GM23338 (cell line): ENCODE data around the gene CCDC150. TPM values are rescaled to one million over a fixed set of nuclear protein-coding genes. Genes with fewer than 3 reads are reported as not detected.

ENCODE experiments used
- ATAC-seq: fragments of 200-7000 bp; cut with Tn5 transposase; 3 replicates; pipeline ENCODE4 v1.9.1; 2020
- DNase-seq: peaks from one replicate; pipeline ENCODE4 v3.0.0-alpha.2; 2015; ENCODE audit warnings: low spot score
- H2AFZ ChIP-seq: fragments of 200-600 bp; sonication (generic); 2 replicates; pipeline ENCODE4 v1.8.0; 2016; ENCODE audit warnings: antibody characterized with exemption, mild to moderate bottlenecking, moderate library complexity
- H3F3A ChIP-seq: fragments of 200-600 bp; sonication (generic); replicated peaks from 2 replicates; pipeline ENCODE4 v1.8.0; 2017; ENCODE audit warnings: antibody characterized with exemption, mixed run types, low read depth
- H3K27ac ChIP-seq: fragments of 200-600 bp; sonication (generic); 2 replicates; pipeline ENCODE4 v1.6.1; 2016; ENCODE audit warnings: low read depth
- H3K27me3 ChIP-seq: fragments of 200-600 bp; sonication (generic); 2 replicates; pipeline ENCODE4 v1.8.0; 2016; ENCODE audit warnings: mild to moderate bottlenecking, mixed run types, moderate library complexity; ENCODE audit not compliant: insufficient read depth
- H3K36me3 ChIP-seq: fragments of 200-600 bp; sonication (generic); 2 replicates; pipeline ENCODE4 v1.8.0; 2016; ENCODE audit warnings: mild to moderate bottlenecking; ENCODE audit not compliant: insufficient read depth
- H3K4me1 ChIP-seq: fragments of 200-600 bp; sonication (generic); 2 replicates; pipeline ENCODE4 v1.8.0; 2016; ENCODE audit warnings: mild to moderate bottlenecking, moderate library complexity; ENCODE audit not compliant: insufficient read depth
- H3K4me2 ChIP-seq: fragments of 200-600 bp; sonication (generic); 2 replicates; pipeline ENCODE4 v1.7.1; 2017; ENCODE audit warnings: mixed run types
- H3K4me3 ChIP-seq: fragments of 200-600 bp; sonication (generic); 2 replicates; pipeline ENCODE4 v1.6.1; 2016; ENCODE audit warnings: mixed run types
- H3K79me2 ChIP-seq: fragments of 200-600 bp; sonication (generic); replicated peaks from 2 replicates; pipeline ENCODE4 v1.8.0; 2017; ENCODE audit warnings: mild to moderate bottlenecking; ENCODE audit not compliant: insufficient read depth
- H3K9me2 ChIP-seq: fragments of 200-600 bp; sonication (generic); 2 replicates; pipeline ENCODE4 v1.8.0; 2017; ENCODE audit not compliant: insufficient read depth
- H4K20me1 ChIP-seq: fragments of 200-600 bp; sonication (generic); replicated peaks from 2 replicates; pipeline ENCODE4 v1.8.0; 2017; ENCODE audit warnings: mild to moderate bottlenecking; ENCODE audit not compliant: insufficient read depth
- H3K27ac Mint-ChIP-seq: 2 replicates; pipeline ENCODE4 v1.8.0; 2020; ENCODE audit warnings: inconsistent platforms, mild to moderate bottlenecking, moderate library complexity, mixed read lengths
- H3K27me3 Mint-ChIP-seq: 3 replicates; pipeline ENCODE4 v1.8.0; 2022; ENCODE audit warnings: low read depth, mild to moderate bottlenecking, moderate library complexity, mixed read lengths, inconsistent platforms; ENCODE audit not compliant: insufficient read depth, poor library complexity
- H3K36me3 Mint-ChIP-seq: 3 replicates; pipeline ENCODE4 v1.8.0; 2021; ENCODE audit warnings: low read depth, mild to moderate bottlenecking, inconsistent platforms, moderate library complexity, mixed read lengths
- H3K4me1 Mint-ChIP-seq: 3 replicates; pipeline ENCODE4 v1.8.0; 2020; ENCODE audit warnings: mild to moderate bottlenecking, inconsistent platforms, mixed read lengths
- H3K4me3 Mint-ChIP-seq: 3 replicates; pipeline ENCODE4 v1.8.0; 2021; ENCODE audit warnings: moderate library complexity, mild to moderate bottlenecking, inconsistent platforms, mixed read lengths
- H3K9me3 Mint-ChIP-seq: 3 replicates; pipeline ENCODE4 v1.8.0; 2020; ENCODE audit warnings: moderate library complexity, mild to moderate bottlenecking, inconsistent platforms, mixed read lengths
- CREB1 ChIP-seq: fragments of 250-450 bp; sonication (Bioruptor Pico); IDR thresholded peaks from 2 replicates; pipeline ENCODE4 v1.5.0; 2020; ENCODE audit warnings: low read depth, mild to moderate bottlenecking, moderate library complexity
- CTCF ChIP-seq, 2 experiments: fragments of 200-600 bp in 1 of 2; sonication (generic) in 1 of 2; conservative IDR thresholded peaks; 2 replicates each; pipeline versions ENCODE4 v1.5.1 to v1.6.1; 2016 to 2017; ENCODE audit warnings: antibody characterized with exemption in 2 of 2, low read depth in 2 of 2, mild to moderate bottlenecking in 2 of 2, moderate library complexity in 1 of 2
- ETS1 ChIP-seq: IDR thresholded peaks from 2 replicates; pipeline ENCODE4 v1.6.1; 2016; ENCODE audit warnings: antibody characterized with exemption
- EZH2 ChIP-seq: fragments of 200-600 bp; sonication (generic); IDR thresholded peaks from one replicate; pipeline ENCODE4 v1.8.0; 2017; ENCODE audit warnings: antibody characterized with exemption, mild to moderate bottlenecking, low read depth; ENCODE audit not compliant: unreplicated experiment
- EZH2phosphoT487 ChIP-seq: fragments of 200-600 bp; sonication (generic); IDR thresholded peaks from one replicate; pipeline ENCODE4 v1.8.1; 2018; ENCODE audit warnings: antibody characterized with exemption; ENCODE audit not compliant: unreplicated experiment
- JUNB ChIP-seq: IDR thresholded peaks from one replicate; pipeline ENCODE4 v1.6.1; 2016; ENCODE audit warnings: antibody characterized with exemption; ENCODE audit not compliant: unreplicated experiment
- NANOG ChIP-seq: IDR thresholded peaks from 2 replicates; pipeline ENCODE4 v1.6.1; 2016; ENCODE audit warnings: antibody characterized with exemption, borderline replicate concordance
- POLR2AphosphoS5 ChIP-seq: IDR thresholded peaks from 2 replicates; pipeline ENCODE4 v1.6.1; 2016; ENCODE audit warnings: antibody characterized with exemption, low read depth
- REST ChIP-seq: IDR thresholded peaks from one replicate; pipeline ENCODE4 v1.6.1; 2018; ENCODE audit warnings: antibody characterized with exemption; ENCODE audit not compliant: unreplicated experiment
- STAT1 ChIP-seq: IDR thresholded peaks from one replicate; pipeline ENCODE4 v1.6.1; 2016; ENCODE audit warnings: antibody characterized with exemption; ENCODE audit not compliant: unreplicated experiment
- ZNF114 ChIP-seq: fragments of 250-450 bp; sonication (Bioruptor Pico); IDR thresholded peaks from 2 replicates; pipeline ENCODE4 v1.5.0; 2020; ENCODE audit warnings: mild to moderate bottlenecking, moderate library complexity
- ZNF331 ChIP-seq: fragments of 250-450 bp; sonication (Bioruptor Pico); IDR thresholded peaks from 2 replicates; pipeline ENCODE4 v1.5.0; 2020; ENCODE audit warnings: low read depth, mild to moderate bottlenecking, moderate library complexity
- ZNF462 ChIP-seq: fragments of 250-450 bp; sonication (Bioruptor Pico); IDR thresholded peaks from 2 replicates; pipeline ENCODE4 v1.5.0; 2020; ENCODE audit warnings: mild to moderate bottlenecking, moderate library complexity
- polyA plus RNA-seq: library from polyadenylated mRNA; unstranded; fragments of >200 nt; fragmentation: Nextera tagmentation; extraction: Ambion mirVana; gene quantifications from 2 replicates; pipeline ENCODE4 v1.2.1, GENCODE V29; 2016
- total RNA-seq: library from RNA; depleted of rRNA; stranded (reverse); fragments of >200 nt; shearing (Covaris generic); gene quantifications from 2 replicates; pipeline ENCODE4 v1.2.3, GENCODE V29; 2014

The CCDC150 gene
- total and polyA plus RNA-seq, 2 experiments from 2014 or later, result 56.3 to 68.3 TPM

- Mint-ChIP-seq H3K4me3 (no peak overlapping the region), H3K36me3 (peaks cover 42% of the 10 kb centered on the region), H3K27ac (no peak overlapping the region), H3K27me3 (peaks cover 4% of the 10 kb centered on the region), H3K9me3 (peaks cover 5% of the 10 kb centered on the region; the same call in 1 of the 3 replicates), H3K4me1 (no peaks in the 10 kb centered on the region)
- Histone ChIP-seq H3K4me2 (no peak overlapping the region), H3K9me2 (no peaks in the 10 kb centered on the region), H3K27ac (no peak overlapping the region), H3K27me3 (no peaks in the 10 kb centered on the region), H2AFZ (no peak overlapping the region), H3K79me2 (no peaks in the 10 kb centered on the region), H3F3A (no peaks in the 10 kb centered on the region), H4K20me1 (no peaks in the 10 kb centered on the region), H3K4me3 (no peak overlapping the region), H3K36me3 (no peaks in the 10 kb centered on the region), H3K4me1 (no peaks in the 10 kb centered on the region)
- ATAC-seq, result no peak
- TF ChIP-seq ETS1 (no peak), ZNF462 (CRISPR knock-in tag) (no peak), ZNF114 (no peak), CREB1 (CRISPR knock-in tag) (no peak), NANOG (no peak), CTCF (conservative IDR thresholded peaks at IDR 0.05; ENCODE audit: low read depth in 2 of 2) (no peak), REST (no peak), EZH2 (no peak), EZH2phosphoT487 (no peak), ZNF331 (CRISPR knock-in tag) (no peak), POLR2AphosphoS5 (no peak), STAT1 (no peak), JUNB (no peak)
- DNase-seq, result no peak
Measured at GRCh38 chr2:196703695-196704094, 64.2 kb downstream of the CCDC150 start.
